HG03175 (cell line): Measurements from ENCODE around the gene CPT1A.

ENCODE experiments used
- ATAC-seq: cut with Tn5 transposase; IDR thresholded peaks from one replicate; pipeline ENCODE4 v1.9.1; 2021; ENCODE audit warnings: mild to moderate bottlenecking, moderate library complexity; ENCODE audit not compliant: unreplicated experiment

Gene CPT1A

DNA sequence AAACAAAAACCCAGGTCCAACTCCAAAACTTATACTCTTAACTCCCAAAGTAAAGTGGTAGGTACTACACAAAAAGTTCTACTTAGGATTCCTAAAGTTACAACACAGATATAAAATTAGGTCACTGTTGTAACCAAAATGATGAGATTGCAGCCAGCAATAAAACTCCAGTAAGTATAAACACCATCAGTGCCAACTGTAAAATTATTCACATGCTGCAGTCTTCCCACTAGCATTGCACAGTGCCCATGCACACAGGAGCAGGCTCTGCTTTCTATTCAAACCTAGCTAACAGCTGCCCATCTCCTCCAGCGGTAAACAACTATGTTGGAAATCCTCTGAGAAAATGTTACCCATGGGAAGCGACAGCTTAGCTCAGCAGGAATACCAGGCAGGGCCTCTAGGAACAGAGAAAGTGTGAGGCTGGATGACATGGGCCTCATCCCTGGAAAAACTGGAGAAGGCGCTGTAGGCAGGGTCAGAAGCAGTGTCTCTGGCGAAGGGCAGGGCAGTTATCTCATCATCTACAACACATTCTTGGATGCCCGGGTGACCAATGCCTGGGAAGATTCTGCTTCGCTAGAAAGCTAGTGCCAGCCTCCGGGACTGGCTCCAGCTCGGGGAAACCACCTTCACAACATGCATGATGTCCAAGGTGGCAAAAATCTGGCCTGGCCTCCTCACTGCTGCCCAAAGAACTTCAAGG, 9.1 kb downstream of the CPT1A start:
- no peak for ATAC-seq

DNA sequence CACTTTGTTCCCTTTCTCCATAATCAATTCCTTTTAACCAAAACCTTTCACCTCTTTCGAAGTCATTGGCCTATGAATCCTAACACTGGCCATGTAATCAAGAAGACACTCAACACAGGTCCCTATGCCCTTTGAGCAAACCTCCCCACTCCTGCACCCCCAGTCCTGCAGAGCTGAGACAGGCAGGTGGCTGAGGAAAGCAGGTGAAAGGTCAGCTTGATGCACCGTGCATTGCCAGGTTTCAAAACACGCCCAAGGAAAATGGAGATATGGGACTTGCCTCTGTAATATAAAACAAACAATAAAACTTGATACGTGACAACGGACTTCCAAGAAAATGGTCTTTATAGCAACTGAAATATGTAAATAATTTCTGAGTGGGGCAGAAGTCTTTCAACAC, 10.6 kb downstream of the CPT1A start:
- no peak for ATAC-seq

- ATAC-seq = no peak
Measured at GRCh38 chr11:68829581-68829980, 12.1 kb downstream of the CPT1A start.

DNA sequence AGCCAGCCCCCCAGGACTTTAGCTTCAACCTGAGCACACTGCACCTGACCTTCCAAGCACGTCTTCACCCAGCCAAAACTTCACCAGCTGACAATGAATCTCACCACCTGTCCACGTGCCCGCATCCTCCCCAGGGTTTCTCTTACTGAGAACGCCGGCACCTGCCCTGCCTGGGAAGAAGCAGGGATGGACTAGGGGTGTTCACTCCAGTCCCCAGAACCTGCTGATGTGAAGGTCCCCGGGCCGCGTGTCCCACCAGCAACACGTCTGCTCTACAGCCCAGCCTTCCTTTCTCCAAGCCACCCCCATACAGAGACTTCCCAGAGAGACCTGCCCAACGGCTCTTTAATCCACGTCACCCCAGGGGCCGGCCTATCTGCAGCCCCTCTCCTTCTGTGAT, 12.8 kb downstream of the CPT1A start:
- ATAC-seq = no peak

DNA sequence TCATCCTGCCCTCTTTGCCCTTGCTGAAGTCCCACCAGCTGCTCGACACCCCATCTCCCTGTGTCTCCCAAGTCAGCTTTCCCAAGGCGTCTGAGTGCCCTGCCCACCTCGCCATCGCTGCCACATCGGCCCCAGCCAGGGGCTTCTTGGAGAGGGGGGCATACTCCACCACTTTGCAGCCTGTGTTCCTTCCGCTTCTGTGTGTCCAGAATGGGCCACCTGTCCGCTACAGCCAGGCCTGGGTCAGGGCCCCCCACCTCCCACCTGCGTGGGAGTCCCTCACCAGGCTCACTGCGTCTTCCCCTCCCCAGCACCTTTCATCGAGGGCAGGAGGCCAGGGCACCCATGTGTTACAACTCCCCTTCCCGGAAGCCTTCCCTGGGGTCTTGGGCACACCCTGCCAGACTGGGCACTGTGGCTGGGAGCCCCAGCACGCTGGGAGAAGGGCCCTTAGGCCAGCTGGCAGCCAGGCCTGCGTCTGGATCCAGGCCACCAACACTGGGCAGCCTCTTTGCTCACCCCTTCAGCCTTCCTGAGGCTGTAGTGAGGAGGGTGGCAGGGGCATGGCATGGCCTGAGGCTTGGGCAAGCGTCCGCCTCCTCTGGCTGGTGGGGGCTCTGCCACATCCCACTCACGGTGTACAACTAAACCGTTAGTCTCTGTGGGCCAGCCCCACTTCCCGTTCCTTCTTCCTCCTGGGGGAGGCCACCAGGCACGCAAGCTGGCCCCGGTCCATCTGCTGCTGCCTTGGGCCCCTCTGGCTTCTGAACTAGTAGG, 13.4 kb downstream of the CPT1A start:
- no peak for ATAC-seq

DNA sequence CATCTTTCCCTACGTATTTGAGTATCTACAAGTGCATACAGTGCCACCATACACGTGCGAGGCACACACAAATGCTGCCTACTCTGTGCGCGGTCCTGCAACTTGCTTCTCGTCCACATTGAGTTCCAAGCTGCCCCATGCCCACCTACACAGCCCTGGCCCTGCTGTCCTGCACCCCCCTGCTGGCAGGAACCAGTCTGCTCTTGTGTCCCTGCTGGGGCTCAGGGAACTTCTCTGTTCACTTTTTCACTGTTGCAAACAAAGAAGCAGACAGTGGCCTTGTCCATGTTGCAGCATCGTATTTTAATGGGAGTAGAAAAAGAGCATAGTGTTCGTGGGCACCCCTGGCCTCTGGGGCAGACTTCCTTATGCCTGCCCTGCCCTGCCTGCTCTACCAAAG, 14.0 kb downstream of the CPT1A start:
- ATAC-seq = no peak

DNA sequence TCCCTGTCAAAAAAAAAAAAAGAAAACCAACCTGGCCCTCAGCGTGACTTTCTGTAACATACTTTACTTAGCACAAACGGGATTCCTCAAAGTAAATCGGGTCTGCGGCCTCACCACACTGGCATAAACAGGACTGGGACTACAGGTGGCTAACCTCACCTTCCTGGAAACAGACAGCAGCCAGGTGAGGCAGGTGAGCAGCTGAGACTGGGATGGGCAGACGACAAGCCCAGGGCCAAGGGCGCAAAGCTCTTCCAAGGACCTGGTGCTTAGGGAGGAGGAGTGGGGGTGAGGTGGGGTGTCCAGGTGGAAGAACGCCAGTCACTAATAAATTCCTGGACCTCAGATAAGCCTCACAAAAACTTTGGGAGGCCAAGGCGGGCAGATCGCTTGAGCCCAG, 15.0 kb downstream of the CPT1A start:
- no peak for ATAC-seq

GRCh38 chr11:68825571-68825970, 16.1 kb downstream of the CPT1A start:
- ATAC-seq = no peak

DNA sequence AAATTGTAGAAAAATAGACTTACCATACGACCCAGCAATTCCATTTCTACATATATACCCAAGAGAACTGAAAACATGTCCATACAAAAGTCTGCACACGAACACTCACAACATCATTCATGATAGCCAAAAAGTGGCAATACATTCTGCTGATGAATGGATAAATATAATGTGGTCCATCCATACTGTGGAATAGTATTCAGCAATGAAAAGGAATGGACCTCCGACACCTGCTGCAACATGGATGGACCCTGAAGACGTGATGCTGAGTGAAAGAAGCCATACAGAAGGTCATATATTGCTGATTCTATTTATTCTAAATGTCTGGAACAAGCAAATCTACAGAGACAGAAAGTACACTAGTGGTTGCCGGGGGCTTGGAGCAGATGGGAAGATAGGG, 19.2 kb downstream of the CPT1A start:
- no peak for ATAC-seq

GRCh38 chr11:68821670-68822069, 20.0 kb downstream of the CPT1A start:
- no peak for ATAC-seq

DNA sequence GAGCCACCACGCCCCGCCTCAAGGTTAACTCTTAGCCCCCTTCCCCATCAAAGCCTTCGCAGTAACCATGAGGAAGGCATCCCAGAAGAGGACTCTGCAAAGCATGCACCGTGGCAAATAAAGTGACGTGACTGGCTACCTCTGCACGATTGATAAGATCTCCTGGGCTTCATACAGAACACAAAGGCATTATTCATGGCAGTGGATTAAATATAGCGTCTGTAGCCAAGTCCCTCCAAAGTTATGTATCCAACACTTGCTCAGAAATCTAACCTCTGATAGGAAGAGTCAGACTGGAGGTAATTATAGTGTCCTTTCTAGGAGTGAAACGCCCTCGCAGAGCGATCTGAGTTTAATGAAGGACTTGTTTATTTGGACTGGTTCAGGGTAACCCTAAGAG, 22.4 kb downstream of the CPT1A start:
- no peak for ATAC-seq

DNA sequence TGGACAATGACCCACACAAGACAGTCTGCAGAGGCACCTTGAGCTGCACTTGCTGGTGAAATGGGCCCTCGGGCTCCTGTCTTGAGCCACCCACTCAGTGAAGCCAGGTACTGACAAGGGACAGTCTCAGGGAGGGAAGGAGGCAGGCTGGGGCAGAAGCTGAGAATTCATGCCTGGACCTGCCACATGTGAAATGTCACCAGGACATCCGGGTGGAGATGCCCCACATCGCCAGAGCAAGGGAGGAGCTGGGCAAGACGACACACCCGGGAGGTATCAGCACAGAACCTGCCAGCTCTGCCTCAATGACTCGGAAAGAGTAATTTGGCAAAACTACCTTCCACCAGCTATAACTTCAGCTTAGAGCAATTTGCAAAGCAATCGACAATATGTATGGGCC, 23.5 kb downstream of the CPT1A start:
- ATAC-seq = no peak

GRCh38 chr11:68817554-68817953, 24.2 kb downstream of the CPT1A start:
- ATAC-seq = no peak

- ATAC-seq = no peak
Measured at GRCh38 chr11:68816917-68817419, 24.7 kb downstream of the CPT1A start.

DNA sequence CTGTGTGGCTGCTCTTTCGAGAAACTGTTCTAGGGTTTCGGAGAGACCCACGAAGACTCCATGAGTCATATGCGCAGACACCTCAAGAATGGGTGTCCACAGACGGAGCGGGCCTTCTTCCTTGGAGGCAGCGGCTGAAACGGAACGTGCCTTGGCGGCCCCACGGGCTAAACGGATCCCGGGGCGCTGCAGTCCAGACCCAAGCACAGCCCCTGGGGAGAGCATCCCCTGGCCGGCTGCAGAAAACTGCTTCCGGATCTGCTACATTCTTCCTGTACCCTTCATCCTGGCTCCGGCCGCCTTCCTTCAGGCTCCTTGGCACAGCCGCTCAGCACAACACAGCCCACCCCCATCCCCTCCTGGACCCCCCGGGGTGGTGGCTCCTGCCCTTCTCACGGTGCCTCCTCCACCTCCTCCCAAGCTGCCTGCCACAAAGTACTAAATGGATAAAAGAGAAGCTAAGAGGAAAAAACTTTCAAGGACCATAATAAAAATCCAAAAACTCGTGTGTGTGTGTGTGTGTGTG, 25.4 kb downstream of the CPT1A start:
- ATAC-seq = no peak

- no peak for ATAC-seq
Measured at GRCh38 chr11:68813773-68814172, 27.9 kb downstream of the CPT1A start.

DNA sequence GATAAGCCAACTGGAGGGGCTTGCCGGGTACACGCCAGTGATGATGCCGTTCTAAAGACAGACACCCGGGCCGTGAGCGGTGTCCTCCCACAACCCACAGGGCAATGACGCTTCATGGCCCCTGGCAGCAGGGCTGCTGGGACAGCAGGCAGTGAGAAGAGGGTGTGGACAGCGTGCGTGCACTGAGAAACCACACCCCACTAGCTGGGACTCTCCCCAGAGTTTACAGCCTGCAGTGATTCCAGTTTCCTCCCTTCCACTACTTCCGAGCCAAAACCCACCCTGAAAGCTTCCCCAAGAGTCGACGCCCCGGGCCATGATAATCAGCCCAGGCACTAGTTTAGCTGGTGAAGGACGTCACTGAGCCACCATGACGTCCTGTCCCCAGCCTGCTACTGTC, 29.2 kb downstream of the CPT1A start:
- no peak for ATAC-seq

- no peak for ATAC-seq
Measured at GRCh38 chr11:68810164-68810563, 31.6 kb downstream of the CPT1A start.

DNA sequence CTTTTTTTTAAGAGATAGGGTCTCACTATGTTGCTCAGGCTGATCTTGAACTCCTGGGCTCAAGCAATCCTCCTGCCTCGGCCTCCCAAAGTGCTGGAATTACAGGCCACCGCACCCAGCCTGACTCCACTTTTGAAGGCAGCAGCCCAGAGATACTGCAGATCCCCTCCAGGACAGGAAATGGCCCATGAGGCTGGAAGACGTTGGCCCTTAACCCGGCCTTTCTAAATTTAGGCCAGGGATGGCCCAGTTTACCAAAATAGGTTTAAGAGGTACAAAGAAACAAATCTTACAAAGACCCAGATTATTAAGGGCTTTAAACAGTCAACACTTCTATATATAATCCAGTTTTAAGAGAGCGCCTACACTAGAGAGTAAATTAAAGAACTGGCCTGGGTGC, 32.2 kb downstream of the CPT1A start:
- ATAC-seq = no peak

DNA sequence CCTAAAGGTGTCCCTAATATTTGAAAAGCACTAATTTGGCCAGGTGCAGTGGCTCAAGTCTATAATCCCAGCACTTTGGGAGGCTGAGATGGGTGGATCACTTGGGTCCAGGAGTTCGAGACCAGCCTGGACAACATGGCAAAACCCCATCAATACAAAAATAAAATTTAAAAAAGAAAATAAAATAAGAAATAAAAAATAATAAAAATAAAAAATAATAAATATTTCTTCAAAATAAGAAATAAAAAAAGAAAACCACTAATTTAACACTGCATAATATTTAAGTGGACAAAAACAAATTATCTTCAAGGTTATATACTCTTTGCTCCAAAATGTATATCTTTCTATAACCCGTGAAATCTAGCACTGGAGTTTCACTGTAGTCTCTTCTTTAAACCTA, 32.9 kb downstream of the CPT1A start:
- no peak for ATAC-seq

- no peak for ATAC-seq
Measured at GRCh38 chr11:68806931-68807844, 34.5 kb downstream of the CPT1A start.
